ENCODE data around the gene DPYD.

The DPYD gene

GRCh38 chr1:97119260-97120158, 801.3 kb downstream of the DPYD start:
- Histone ChIP-seq H3K36me3 (ENCODE audit: insufficient read depth, low read length) (no peaks in the 10 kb centered on the region), H3K27ac (ENCODE audit: low read depth, low read length) (peak overlapping the region; percentile 3; the same call in 1 of the 2 replicates), H3K9ac (ENCODE audit: low read depth, low read length) (no peak overlapping the region), H3K27me3 (ENCODE audit: insufficient read depth, low read length) (no peaks in the 10 kb centered on the region), H3K9me3 (ENCODE audit: insufficient read depth, low read depth, low read length) (no peaks in the 10 kb centered on the region), H3K4me1 (ENCODE audit: insufficient read depth, low read length) (peaks cover 41% of the 10 kb centered on the region), H3K4me3 (ENCODE audit: low read length) (no peak overlapping the region)
- 72% methylated on average over 8 of the region's 8 CpGs for WGBS

DNA sequence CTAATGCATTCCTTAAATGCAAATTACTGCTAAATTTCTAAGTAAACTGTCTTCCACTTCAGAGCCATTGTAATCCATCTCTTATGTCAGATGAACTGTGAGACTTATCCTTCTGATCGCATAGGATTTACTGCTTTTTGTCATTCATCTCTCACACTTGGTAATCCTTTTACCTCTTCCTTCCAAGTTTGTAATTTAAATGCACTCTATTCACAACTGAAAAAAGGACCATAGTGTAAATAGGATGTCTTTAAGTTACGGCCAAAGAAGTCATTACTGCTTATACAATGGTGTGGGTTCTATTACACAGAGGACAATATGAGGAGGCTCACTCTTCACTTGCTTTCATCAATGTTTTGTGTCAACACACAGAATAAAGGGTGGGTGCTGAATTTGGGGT, 806.0 kb downstream of the DPYD start:
- peaks cover 50% of the 10 kb centered on the region for H3K4me1 ChIP-seq (ENCODE audit: insufficient read depth, low read length)
- H3K27ac ChIP-seq (ENCODE audit: low read depth, low read length), result peak overlapping the region; percentile 65; the same call in 1 of the 2 replicates
- no peak overlapping the region for H3K9ac ChIP-seq (ENCODE audit: low read depth, low read length)
- H3K36me3 ChIP-seq (ENCODE audit: insufficient read depth, low read length), result no peaks in the 10 kb centered on the region
- no peaks in the 10 kb centered on the region for H3K9me3 ChIP-seq (ENCODE audit: insufficient read depth, low read depth, low read length)
- no peak overlapping the region for H3K4me3 ChIP-seq (ENCODE audit: low read length)
- H3K27me3 ChIP-seq (ENCODE audit: insufficient read depth, low read length), result no peaks in the 10 kb centered on the region
- WGBS, result 38% methylated on average over 2 of the region's 2 CpGs

DNA sequence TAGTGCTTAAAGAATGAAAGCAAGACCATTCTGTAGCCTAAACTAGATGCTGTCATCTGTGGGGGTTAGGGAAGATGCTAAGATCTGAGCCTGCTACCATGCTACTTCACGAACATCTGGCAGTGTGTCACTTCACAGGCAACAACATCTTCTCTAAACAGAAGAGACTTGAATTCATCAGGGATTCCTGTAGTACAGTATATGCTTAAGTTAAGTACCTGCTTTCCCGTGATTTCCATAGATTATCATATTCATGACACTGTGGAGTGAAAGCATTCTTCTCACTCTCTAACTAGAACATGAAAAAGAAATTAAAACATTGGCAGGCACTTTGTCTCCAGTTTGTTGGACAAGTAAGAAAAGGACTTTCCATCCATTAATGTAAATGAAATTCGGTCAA, 808.4 kb downstream of the DPYD start:
- Histone ChIP-seq H3K4me1 (ENCODE audit: insufficient read depth, low read length) (peaks cover 33% of the 10 kb centered on the region), H3K27ac (ENCODE audit: low read depth, low read length) (no peak overlapping the region), H3K9ac (ENCODE audit: low read depth, low read length) (no peak overlapping the region), H3K36me3 (ENCODE audit: insufficient read depth, low read length) (no peaks in the 10 kb centered on the region), H3K9me3 (ENCODE audit: insufficient read depth, low read depth, low read length) (no peaks in the 10 kb centered on the region), H3K4me3 (ENCODE audit: low read length) (no peak overlapping the region), H3K27me3 (ENCODE audit: insufficient read depth, low read length) (no peaks in the 10 kb centered on the region)
- WGBS, result 91% methylated on average over 3 of the region's 3 CpGs

- no peak overlapping the region for H3K4me3 ChIP-seq (ENCODE audit: low read length)
- 100% methylated on average over 1 of the region's 1 CpG for WGBS
- H3K36me3 ChIP-seq (ENCODE audit: insufficient read depth, low read length), result no peaks in the 10 kb centered on the region
- H3K4me1 ChIP-seq (ENCODE audit: insufficient read depth, low read length), result peaks cover 5% of the 10 kb centered on the region; the same call in 1 of the 2 replicates
- no peak overlapping the region for H3K9ac ChIP-seq (ENCODE audit: low read depth, low read length)
- no peak overlapping the region for H3K27ac ChIP-seq (ENCODE audit: low read depth, low read length)
- H3K9me3 ChIP-seq (ENCODE audit: insufficient read depth, low read depth, low read length), result no peaks in the 10 kb centered on the region
- H3K27me3 ChIP-seq (ENCODE audit: insufficient read depth, low read length), result no peaks in the 10 kb centered on the region
These were observed 812.7 kb downstream of the DPYD start for GRCh38 chr1:97108179-97108578.

DNA sequence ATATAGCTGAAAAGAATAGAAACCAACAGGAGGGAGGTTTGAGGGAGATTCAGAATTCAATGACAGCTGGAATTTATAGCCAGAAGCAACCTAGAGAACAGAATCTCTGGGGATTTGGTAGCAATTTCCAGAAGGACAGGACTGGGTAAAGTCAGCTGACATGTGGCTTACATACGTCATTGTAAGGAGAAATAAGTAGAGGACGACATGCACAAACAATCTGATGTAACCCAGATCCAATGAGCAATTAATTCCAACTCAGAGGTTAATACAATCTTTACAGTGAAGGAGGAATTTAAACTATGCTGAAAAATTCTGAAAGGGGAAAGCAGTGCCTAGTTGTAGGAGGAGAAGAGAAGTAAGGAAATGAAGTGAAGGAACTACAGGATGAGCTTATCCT, 815.3 kb downstream of the DPYD start:
- no peak overlapping the region for H3K9ac ChIP-seq (ENCODE audit: low read depth, low read length)
- H3K27ac ChIP-seq (ENCODE audit: low read depth, low read length), result no peak overlapping the region
- no peaks in the 10 kb centered on the region for H3K9me3 ChIP-seq (ENCODE audit: insufficient read depth, low read depth, low read length)
- H3K36me3 ChIP-seq (ENCODE audit: insufficient read depth, low read length), result no peaks in the 10 kb centered on the region
- H3K27me3 ChIP-seq (ENCODE audit: insufficient read depth, low read length), result no peaks in the 10 kb centered on the region
- 88% methylated on average over 2 of the region's 2 CpGs for WGBS
- peaks cover 10% of the 10 kb centered on the region; the same call in 1 of the 2 replicates for H3K4me1 ChIP-seq (ENCODE audit: insufficient read depth, low read length)
- H3K4me3 ChIP-seq (ENCODE audit: low read length), result no peak overlapping the region

DNA sequence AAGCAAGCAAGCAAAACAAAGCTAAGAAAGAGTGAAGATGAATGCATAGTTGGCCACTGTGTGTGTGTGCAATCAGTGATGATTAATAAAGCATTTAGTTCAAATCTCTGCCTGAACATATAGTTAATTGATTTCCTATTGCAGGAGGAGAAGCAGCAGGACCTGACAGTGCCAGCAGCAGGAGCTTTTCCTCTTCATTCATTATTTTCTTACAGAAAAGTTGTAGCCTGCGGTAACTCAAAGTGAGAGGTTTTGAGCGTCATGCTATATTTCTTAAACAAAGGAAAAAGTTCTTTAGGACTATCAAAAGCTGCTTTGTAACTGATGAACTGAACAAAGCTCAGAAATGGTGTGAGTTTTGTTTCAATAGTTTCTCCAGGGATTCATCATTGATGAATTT, 819.3 kb downstream of the DPYD start:
- Histone ChIP-seq H3K9me3 (ENCODE audit: insufficient read depth, low read depth, low read length) (no peaks in the 10 kb centered on the region; the same call in 1 of the 2 replicates), H3K4me1 (ENCODE audit: insufficient read depth, low read length) (peaks cover 13% of the 10 kb centered on the region), H3K27ac (ENCODE audit: low read depth, low read length) (no peak overlapping the region), H3K4me3 (ENCODE audit: low read length) (no peak overlapping the region), H3K36me3 (ENCODE audit: insufficient read depth, low read length) (no peaks in the 10 kb centered on the region), H3K27me3 (ENCODE audit: insufficient read depth, low read length) (no peaks in the 10 kb centered on the region), H3K9ac (ENCODE audit: low read depth, low read length) (no peak overlapping the region)
- WGBS, result 91% methylated on average over 2 of the region's 2 CpGs

GRCh38 chr1:97097404-97097925, 823.4 kb downstream of the DPYD start:
- H3K27me3 ChIP-seq (ENCODE audit: insufficient read depth, low read length), result no peaks in the 10 kb centered on the region
- H3K9ac ChIP-seq (ENCODE audit: low read depth, low read length), result no peak overlapping the region
- no CpG with 5 or more reads among the region's 1 CpG for WGBS
- H3K27ac ChIP-seq (ENCODE audit: low read depth, low read length), result no peak overlapping the region
- peaks cover 18% of the 10 kb centered on the region for H3K4me1 ChIP-seq (ENCODE audit: insufficient read depth, low read length)
- H3K4me3 ChIP-seq (ENCODE audit: low read length), result no peak overlapping the region
- H3K9me3 ChIP-seq (ENCODE audit: insufficient read depth, low read depth, low read length), result no peaks in the 10 kb centered on the region; the same call in 1 of the 2 replicates
- H3K36me3 ChIP-seq (ENCODE audit: insufficient read depth, low read length), result no peaks in the 10 kb centered on the region

- 100% methylated on average over 1 of the region's 2 CpGs for WGBS
- H3K36me3 ChIP-seq (ENCODE audit: insufficient read depth, low read length), result no peaks in the 10 kb centered on the region
- H3K9me3 ChIP-seq (ENCODE audit: insufficient read depth, low read depth, low read length), result no peaks in the 10 kb centered on the region; the same call in 1 of the 2 replicates
- no peak overlapping the region for H3K4me3 ChIP-seq (ENCODE audit: low read length)
- H3K27ac ChIP-seq (ENCODE audit: low read depth, low read length), result no peak overlapping the region
- H3K9ac ChIP-seq (ENCODE audit: low read depth, low read length), result no peak overlapping the region
- no peaks in the 10 kb centered on the region for H3K27me3 ChIP-seq (ENCODE audit: insufficient read depth, low read length)
- H3K4me1 ChIP-seq (ENCODE audit: insufficient read depth, low read length), result peaks cover 8% of the 10 kb centered on the region
These were observed 825.1 kb downstream of the DPYD start for GRCh38 chr1:97095764-97096163.

DNA sequence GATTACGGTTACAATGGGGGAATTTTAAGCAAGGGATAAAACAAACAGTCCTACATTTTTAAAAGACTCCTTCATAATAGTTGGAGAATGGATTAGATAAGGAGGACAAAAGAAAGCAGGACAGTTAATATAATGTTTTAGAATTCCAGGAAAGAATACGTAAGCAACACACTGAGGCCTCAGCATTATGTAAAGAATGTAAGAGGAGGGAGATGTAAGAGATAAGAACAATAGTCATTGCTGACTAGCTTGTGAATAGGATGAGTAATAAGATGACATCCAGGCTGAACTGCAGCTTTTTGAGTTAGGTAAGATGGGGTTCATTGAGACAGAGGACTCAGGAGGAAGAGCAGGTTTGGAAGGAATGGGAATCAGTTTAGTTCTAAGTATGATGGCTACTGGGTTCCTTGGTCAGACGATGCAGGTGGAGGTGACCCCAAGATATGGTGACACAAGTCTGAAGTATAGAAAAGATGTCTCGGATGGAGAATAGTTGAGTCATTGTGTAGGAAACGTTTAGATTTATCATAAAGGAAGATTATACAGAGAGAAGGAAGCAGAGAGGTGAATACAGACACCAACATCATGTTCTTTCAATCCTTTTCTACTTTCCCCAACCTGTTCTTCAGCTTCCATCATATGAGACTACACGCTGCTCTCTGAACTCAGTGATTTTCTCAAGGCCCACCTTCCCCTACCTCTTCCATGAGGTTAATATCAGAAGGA, 826.4 kb downstream of the DPYD start:
- 88% methylated on average over 6 of the region's 6 CpGs for WGBS
- H3K27ac ChIP-seq (ENCODE audit: low read depth, low read length), result no peak overlapping the region

DNA sequence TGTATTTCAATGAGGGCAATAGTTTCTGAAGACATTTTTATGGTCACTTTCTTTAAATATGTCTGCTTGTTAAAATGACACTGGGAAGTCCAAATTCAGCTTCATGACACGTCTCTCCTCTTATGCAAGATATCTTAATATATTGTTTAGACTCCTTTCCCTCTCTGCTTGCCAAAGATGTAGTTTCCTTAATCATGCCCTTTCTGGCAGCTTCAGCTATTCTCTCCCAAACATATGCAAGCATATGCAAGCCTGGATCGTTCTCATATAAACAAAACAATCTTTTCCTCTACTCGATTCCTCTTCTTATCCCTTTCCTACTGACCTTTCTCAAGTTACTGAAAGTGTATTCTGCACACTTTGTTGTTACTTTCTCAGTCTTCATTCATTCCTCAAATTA, 827.1 kb downstream of the DPYD start:
- Histone ChIP-seq H3K27me3 (ENCODE audit: insufficient read depth, low read length) (no peaks in the 10 kb centered on the region), H3K36me3 (ENCODE audit: insufficient read depth, low read length) (no peaks in the 10 kb centered on the region), H3K4me1 (ENCODE audit: insufficient read depth, low read length) (peaks cover 5% of the 10 kb centered on the region; the same call in 1 of the 2 replicates), H3K9me3 (ENCODE audit: insufficient read depth, low read depth, low read length) (no peaks in the 10 kb centered on the region; the same call in 1 of the 2 replicates), H3K4me3 (ENCODE audit: low read length) (no peak overlapping the region), H3K9ac (ENCODE audit: low read depth, low read length) (no peak overlapping the region), H3K27ac (ENCODE audit: low read depth, low read length) (no peak overlapping the region)
- WGBS, result 61% methylated on average over 3 of the region's 3 CpGs

More for the DNA sequence above, 826.4 kb downstream of the DPYD start:
- Histone ChIP-seq H3K4me3 (ENCODE audit: low read length) (no peak overlapping the region), H3K9me3 (ENCODE audit: insufficient read depth, low read depth, low read length) (no peaks in the 10 kb centered on the region; the same call in 1 of the 2 replicates), H3K27me3 (ENCODE audit: insufficient read depth, low read length) (no peaks in the 10 kb centered on the region), H3K9ac (ENCODE audit: low read depth, low read length) (no peak overlapping the region), H3K4me1 (ENCODE audit: insufficient read depth, low read length) (peaks cover 5% of the 10 kb centered on the region), H3K36me3 (ENCODE audit: insufficient read depth, low read length) (no peaks in the 10 kb centered on the region)

DNA sequence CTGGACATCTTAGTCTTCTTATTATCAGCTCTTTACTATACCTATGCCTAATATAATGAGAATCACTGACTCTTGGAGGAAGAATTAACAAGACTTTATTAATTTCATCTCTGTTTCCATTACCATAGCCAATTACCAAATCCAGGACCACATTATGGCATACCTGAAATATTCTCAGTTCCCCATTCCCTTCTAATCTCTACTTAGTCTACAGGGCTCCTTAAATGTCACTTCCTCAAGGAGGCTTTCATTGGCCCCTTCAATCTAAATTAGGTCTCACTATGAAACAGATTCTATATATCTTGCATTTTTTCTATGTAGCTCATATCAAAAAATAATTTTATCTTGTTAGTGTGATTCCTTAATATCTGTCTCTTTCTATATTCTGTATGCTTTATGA, 828.0 kb downstream of the DPYD start:
- H3K9me3 ChIP-seq (ENCODE audit: insufficient read depth, low read depth, low read length), result no peaks in the 10 kb centered on the region; the same call in 1 of the 2 replicates
- no peak overlapping the region for H3K4me3 ChIP-seq (ENCODE audit: low read length)
- no peak overlapping the region for H3K9ac ChIP-seq (ENCODE audit: low read depth, low read length)
- H3K27me3 ChIP-seq (ENCODE audit: insufficient read depth, low read length), result no peaks in the 10 kb centered on the region
- H3K27ac ChIP-seq (ENCODE audit: low read depth, low read length), result no peak overlapping the region
- no peaks in the 10 kb centered on the region for H3K36me3 ChIP-seq (ENCODE audit: insufficient read depth, low read length)
- H3K4me1 ChIP-seq (ENCODE audit: insufficient read depth, low read length), result peaks cover 5% of the 10 kb centered on the region; the same call in 1 of the 2 replicates
